DOHH2 (cell line): ENCODE data around the gene NFIA.

Experiments
- EZH2phosphoT487 ChIP-seq: fragments of 200-600 bp; sonication (generic); IDR thresholded peaks from 2 replicates; pipeline ENCODE4 v1.6.1; 2017; ENCODE audit warnings: borderline replicate concordance, mild to moderate bottlenecking, antibody characterized with exemption, low read length, moderate library complexity, mixed read lengths
- TF ChIP-seq, protein P1 (sequence below): fragments of 200-600 bp; sonication (generic); IDR thresholded peaks from one replicate; pipeline ENCODE4 v1.5.1; 2014; ENCODE audit warnings: antibody characterized with exemption, mild to moderate bottlenecking, low read depth, low read length; ENCODE audit not compliant: poor library complexity, severe bottlenecking

DNA sequence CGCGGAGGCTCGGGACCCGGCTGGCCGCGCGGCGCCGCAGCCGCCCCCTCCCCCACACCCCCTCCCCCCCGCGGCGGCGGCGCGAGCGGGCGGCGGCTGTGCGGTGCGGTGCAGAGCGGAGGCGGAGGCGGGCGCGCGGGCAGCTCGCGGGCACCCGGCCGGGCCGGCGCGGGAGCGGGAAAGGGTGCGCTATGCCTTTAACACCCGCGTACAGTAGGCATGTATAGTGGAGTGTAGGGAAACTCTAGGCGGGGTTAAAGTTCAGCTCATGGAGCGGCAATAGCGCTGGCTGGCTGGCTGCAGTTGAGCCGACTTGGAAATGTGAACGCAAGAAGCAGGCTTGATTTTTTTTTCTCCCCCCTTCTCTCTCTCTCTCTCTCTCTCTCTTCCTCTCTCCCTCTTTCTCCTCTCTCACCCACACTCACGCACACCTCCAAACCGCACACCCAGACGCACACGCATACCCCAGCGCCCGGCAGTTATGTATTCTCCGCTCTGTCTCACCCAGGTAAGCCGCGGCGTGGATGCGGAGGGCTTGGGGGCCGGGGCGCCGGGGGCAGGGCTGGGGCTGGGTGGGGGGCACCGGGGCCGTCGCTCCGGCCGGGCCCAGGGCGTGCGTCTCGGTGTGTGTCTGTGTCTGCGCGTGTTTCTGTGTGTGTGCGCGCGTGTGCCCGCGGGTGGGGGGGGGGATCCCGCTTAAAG lies at the start of gene NFIA:
- TF ChIP-seq, protein P1, sequence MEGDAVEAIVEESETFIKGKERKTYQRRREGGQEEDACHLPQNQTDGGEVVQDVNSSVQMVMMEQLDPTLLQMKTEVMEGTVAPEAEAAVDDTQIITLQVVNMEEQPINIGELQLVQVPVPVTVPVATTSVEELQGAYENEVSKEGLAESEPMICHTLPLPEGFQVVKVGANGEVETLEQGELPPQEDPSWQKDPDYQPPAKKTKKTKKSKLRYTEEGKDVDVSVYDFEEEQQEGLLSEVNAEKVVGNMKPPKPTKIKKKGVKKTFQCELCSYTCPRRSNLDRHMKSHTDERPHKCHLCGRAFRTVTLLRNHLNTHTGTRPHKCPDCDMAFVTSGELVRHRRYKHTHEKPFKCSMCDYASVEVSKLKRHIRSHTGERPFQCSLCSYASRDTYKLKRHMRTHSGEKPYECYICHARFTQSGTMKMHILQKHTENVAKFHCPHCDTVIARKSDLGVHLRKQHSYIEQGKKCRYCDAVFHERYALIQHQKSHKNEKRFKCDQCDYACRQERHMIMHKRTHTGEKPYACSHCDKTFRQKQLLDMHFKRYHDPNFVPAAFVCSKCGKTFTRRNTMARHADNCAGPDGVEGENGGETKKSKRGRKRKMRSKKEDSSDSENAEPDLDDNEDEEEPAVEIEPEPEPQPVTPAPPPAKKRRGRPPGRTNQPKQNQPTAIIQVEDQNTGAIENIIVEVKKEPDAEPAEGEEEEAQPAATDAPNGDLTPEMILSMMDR: no peak
- no peak for TF ChIP-seq EZH2phosphoT487
